Kidney (tissue), 14 donors: ENCODE results near the gene MLC1. TPM values are rescaled to one million over a fixed set of nuclear protein-coding genes. Genes with fewer than 3 reads are reported as not detected.
A peak's percentile ranks its signal among the peaks of the same experiment; 100 is the strongest.

Experiments used
- DNase-seq, 5 donors: peaks; one replicate each; pipeline ENCODE4 v3.0.0-alpha.2; 2013 to 2020
- FAIRE-seq: peaks from 2 replicates; lab custom pipeline; 2012; peaks lifted over from hg19 to GRCh38; lab: Jason Lieb, UNC
- H3K27ac ChIP-seq, 2 donors: one replicate each; pipeline ENCODE4 v1.7.0; 2013; ENCODE audit warnings: low read depth in 2 of 2, low read length in 2 of 2, inconsistent platforms in 1 of 2
- H3K27me3 ChIP-seq: one replicate; pipeline ENCODE4 v1.7.1; 2013; ENCODE audit warnings: low read length, inconsistent platforms; ENCODE audit not compliant: control insufficient read depth, insufficient read depth
- H3K36me3 ChIP-seq, 3 donors: one replicate each; pipeline versions ENCODE4 v1.7.0 to v1.7.1; 2013; ENCODE audit warnings: low read length in 3 of 3, control low read depth in 1 of 3, inconsistent platforms in 1 of 3; ENCODE audit not compliant: insufficient read depth in 3 of 3, control insufficient read depth in 2 of 3
- H3K4me1 ChIP-seq, 3 donors: one replicate each; pipeline versions ENCODE4 v1.7.0 to v1.7.1; 2013; ENCODE audit warnings: low read length in 3 of 3, inconsistent platforms in 1 of 3, low read depth in 1 of 3; ENCODE audit not compliant: control insufficient read depth in 2 of 3, insufficient read depth in 2 of 3
- H3K4me3 ChIP-seq, 3 donors: one replicate each; pipeline versions ENCODE4 v1.7.0 to v1.8.1; 2013; ENCODE audit warnings: low read length in 3 of 3, control low read depth in 1 of 3, inconsistent platforms in 1 of 3
- H3K9ac ChIP-seq, 3 donors: one replicate each; pipeline versions ENCODE4 v1.7.0 to v1.7.1; 2013; ENCODE audit warnings: low read length in 3 of 3, control low read depth in 1 of 3, inconsistent platforms in 1 of 3
- H3K9me3 ChIP-seq, 3 donors: one replicate each; pipeline versions ENCODE4 v1.7.0 to v1.7.1; 2013; ENCODE audit warnings: low read length in 3 of 3, control low read depth in 1 of 3, inconsistent platforms in 1 of 3; ENCODE audit not compliant: control insufficient read depth in 2 of 3, insufficient read depth in 1 of 3
- CTCF ChIP-seq: IDR thresholded peaks from 3 replicates; pipeline ENCODE4 v1.5.1; 2012; ENCODE audit warnings: mild to moderate bottlenecking, moderate library complexity, borderline replicate concordance; ENCODE audit not compliant: insufficient read depth; ENCODE audit errors: extremely low read depth
- intact Hi-C: fragments of 100-400 bp; cut with DNase I; formaldehyde crosslinking; loops from one replicate; pipeline ENCODE4 v1.11.1; 2022
- polyA plus RNA-seq: library from polyadenylated mRNA; stranded (reverse); fragments of 350-450 nt; fragmentation: Illumina TruSeq; extraction: RNeasy Lipid Tissue Mini Kit (QIAGEN cat#74804); gene quantifications from one replicate; pipeline ENCODE4 v1.2.3, GENCODE V29; 2014; ENCODE audit warnings: low read depth, low replicate concordance; ENCODE audit not compliant: insufficient read depth
- total RNA-seq: library from RNA; stranded (reverse); fragmentation: NEBNext Ultra II Directional; extraction: Animal tissue kit (Norgen Biotek cat#: 25700); gene quantifications from one replicate; pipeline ENCODE4 v1.2.1, GENCODE V29; 2021
- donor health status: control.
- donor health status: control.
- donor health status: control.
- donor health status: control.
- donor health status: control.
- donor health status: DM: yes; HTN: yes; CAD: no.
- donor health status: Normal renal cell carcinoma (clear cell type).

MLC1 gene
- total and polyA plus RNA-seq, 2 donors from 2014 or later: 0.28 TPM; not detected in 1

GRCh38 chr22:50051930-50052329 lies 33.3 kb downstream of the MLC1 start:
- no peak overlapping the region for H3K27ac ChIP-seq
- no peaks in the 10 kb centered on the region for H3K4me1 ChIP-seq
- no peak overlapping the region for H3K4me3 ChIP-seq
- no peak overlapping the region for H3K9ac ChIP-seq
- no peaks in the 10 kb centered on the region for H3K36me3 ChIP-seq
- no peaks in the 10 kb centered on the region for H3K9me3 ChIP-seq
- intact Hi-C loops: no loop called here
- H3K27me3 ChIP-seq: no peaks in the 10 kb centered on the region
- FAIRE-seq (no peak), DNase-seq (peak in 1 of 5 donors; percentile 37)
- no peak for TF ChIP-seq CTCF

DNA sequence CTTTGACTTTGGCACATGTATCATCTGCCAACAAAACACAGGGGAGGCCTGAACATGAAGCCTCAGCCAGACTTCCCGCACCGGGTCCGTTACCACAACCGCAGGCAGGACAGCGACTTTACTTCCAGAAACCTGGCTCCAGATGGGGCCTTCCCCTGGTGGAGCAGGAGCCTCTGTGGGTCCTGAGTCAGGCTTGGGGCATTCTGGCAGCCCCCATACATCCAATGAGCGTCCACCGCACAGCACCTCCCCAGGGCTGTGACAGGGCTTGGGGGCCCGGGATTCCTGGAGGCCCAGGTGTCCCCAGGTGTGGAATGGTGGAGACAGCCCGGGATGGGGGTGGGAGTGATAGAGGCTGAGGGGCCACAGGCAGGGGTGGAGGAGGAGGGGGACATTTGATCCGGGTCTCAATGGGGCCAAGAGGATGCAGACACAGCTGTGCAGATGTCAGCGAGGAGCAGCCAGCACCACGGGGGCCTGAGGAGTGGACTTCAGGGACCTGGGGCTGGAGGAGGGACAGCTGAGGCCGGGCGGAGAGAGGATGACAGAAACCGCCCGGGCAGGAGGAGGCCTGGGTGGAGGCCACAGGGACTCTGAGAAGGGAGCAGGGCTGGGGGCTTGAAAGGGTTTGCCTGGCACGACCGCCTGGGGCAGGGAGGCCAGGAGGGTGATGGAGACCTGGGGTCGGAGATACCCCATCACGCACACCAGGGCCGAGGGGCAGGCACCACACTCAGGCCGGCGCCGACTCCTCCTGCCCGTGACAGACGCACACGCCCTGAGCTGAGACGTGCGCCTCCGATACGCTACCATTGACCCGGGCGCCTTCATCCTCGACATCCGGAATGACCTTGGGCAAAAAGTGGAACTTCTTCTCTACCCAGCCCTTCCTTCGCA lies 35.7 kb downstream of the MLC1 start:
- DNase-seq (peak in 2 of 5 donors; percentile 48 to 51), FAIRE-seq (no peak)
- intact Hi-C loops: no loop called here
- Histone ChIP-seq H3K4me1 (no peaks in the 10 kb centered on the region), H3K9me3 (no peaks in the 10 kb centered on the region), H3K9ac (no peak overlapping the region), H3K27me3 (no peaks in the 10 kb centered on the region), H3K27ac (no peak overlapping the region), H3K4me3 (no peak overlapping the region), H3K36me3 (no peaks in the 10 kb centered on the region)
- no peak for TF ChIP-seq CTCF

- Histone ChIP-seq H3K4me1 (no peaks in the 10 kb centered on the region), H3K36me3 (no peaks in the 10 kb centered on the region), H3K4me3 (no peak overlapping the region), H3K27me3 (no peaks in the 10 kb centered on the region), H3K9ac (no peak overlapping the region), H3K9me3 (no peaks in the 10 kb centered on the region), H3K27ac (no peak overlapping the region)
- no peak for TF ChIP-seq CTCF
- peak in 2 of 5 donors; percentile 38 to 44 for DNase-seq
- intact Hi-C loops: no loop called here
- no peak for FAIRE-seq
Observed at GRCh38 chr22:50048836-50049235, 36.4 kb downstream of the MLC1 start.
